Measurements from ENCODE around the gene IGSF23. TPM values are rescaled to one million over a fixed set of nuclear protein-coding genes. Genes with fewer than 3 reads are reported as not detected.

IGSF23 gene
- total and polyA plus RNA-seq, 4 donors: 0.47 to 11.4 (median 3.3) TPM

DNA sequence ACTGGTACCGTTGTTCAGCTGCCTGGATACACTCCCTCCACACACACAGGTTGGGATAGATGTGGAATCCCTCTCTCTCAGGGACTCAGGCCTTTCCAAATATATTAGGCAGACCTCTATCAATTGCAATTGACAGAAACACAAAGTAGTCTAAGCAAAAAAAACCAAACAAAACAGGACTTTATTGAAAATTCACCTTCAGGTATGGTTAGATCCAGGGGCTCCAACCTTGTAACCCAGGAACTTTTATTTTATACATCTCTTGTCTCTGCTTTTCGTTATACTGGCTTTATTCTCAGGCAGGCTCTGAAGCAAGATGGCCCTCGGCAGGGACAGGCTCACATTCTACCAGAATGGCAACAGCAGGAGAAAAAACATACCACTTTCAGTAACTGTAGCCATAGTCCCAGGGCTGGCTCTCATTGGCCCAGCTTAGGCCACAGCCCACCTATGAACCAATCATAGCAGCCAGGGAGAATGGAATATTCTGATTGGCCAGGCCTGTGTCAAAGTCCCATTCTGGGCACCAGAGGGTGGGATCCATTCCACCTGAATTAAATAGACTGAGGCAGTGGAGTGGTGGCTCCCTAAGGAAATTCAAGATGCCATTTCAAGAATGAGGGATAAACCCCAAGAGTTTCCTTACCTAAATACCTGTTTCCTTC lies 44.8 kb downstream of the IGSF23 start:
- Histone ChIP-seq H3K27ac (ENCODE audit: low read depth in 1 of 2, low read length in 2 of 2) (no peak overlapping the region), H3K9me3 (ENCODE audit: control insufficient read depth in 4 of 4, low read length in 3 of 4) (no peaks in the 10 kb centered on the region)
- DNase-seq (ENCODE audit: low spot score): no peak

More for the DNA sequence above, 44.8 kb downstream of the IGSF23 start:
- H3K4me3 ChIP-seq (ENCODE audit: low read depth in 1 of 3, low read length in 3 of 3): no peak overlapping the region
- TF ChIP-seq JUND (IDR thresholded peaks at IDR 0.05) (no peak), RAD21 (IDR thresholded peaks at IDR 0.05) (no peak), SP1 (IDR thresholded peaks at IDR 0.05) (no peak), HNF4G (IDR thresholded peaks at IDR 0.05) (no peak), EGR1 (IDR thresholded peaks at IDR 0.05; ENCODE audit: low read depth in 2 of 2) (no peak), NR2F2 (IDR thresholded peaks at IDR 0.05) (no peak), HNF4A (conservative IDR thresholded peaks at IDR 0.05) (no peak), FOXA1 (IDR thresholded peaks at IDR 0.05) (no peak), GABPA (IDR thresholded peaks at IDR 0.05 in 1 of 2, conservative IDR thresholded peaks at IDR 0.05 in 1 of 2) (no peak), YY1 (IDR thresholded peaks at IDR 0.05) (no peak)
- TF ChIP-seq, protein P1, sequence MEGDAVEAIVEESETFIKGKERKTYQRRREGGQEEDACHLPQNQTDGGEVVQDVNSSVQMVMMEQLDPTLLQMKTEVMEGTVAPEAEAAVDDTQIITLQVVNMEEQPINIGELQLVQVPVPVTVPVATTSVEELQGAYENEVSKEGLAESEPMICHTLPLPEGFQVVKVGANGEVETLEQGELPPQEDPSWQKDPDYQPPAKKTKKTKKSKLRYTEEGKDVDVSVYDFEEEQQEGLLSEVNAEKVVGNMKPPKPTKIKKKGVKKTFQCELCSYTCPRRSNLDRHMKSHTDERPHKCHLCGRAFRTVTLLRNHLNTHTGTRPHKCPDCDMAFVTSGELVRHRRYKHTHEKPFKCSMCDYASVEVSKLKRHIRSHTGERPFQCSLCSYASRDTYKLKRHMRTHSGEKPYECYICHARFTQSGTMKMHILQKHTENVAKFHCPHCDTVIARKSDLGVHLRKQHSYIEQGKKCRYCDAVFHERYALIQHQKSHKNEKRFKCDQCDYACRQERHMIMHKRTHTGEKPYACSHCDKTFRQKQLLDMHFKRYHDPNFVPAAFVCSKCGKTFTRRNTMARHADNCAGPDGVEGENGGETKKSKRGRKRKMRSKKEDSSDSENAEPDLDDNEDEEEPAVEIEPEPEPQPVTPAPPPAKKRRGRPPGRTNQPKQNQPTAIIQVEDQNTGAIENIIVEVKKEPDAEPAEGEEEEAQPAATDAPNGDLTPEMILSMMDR (IDR thresholded peaks at IDR 0.05; ENCODE audit: low read depth, low read length, missing input control): no peak
- TF ChIP-seq, protein P2, sequence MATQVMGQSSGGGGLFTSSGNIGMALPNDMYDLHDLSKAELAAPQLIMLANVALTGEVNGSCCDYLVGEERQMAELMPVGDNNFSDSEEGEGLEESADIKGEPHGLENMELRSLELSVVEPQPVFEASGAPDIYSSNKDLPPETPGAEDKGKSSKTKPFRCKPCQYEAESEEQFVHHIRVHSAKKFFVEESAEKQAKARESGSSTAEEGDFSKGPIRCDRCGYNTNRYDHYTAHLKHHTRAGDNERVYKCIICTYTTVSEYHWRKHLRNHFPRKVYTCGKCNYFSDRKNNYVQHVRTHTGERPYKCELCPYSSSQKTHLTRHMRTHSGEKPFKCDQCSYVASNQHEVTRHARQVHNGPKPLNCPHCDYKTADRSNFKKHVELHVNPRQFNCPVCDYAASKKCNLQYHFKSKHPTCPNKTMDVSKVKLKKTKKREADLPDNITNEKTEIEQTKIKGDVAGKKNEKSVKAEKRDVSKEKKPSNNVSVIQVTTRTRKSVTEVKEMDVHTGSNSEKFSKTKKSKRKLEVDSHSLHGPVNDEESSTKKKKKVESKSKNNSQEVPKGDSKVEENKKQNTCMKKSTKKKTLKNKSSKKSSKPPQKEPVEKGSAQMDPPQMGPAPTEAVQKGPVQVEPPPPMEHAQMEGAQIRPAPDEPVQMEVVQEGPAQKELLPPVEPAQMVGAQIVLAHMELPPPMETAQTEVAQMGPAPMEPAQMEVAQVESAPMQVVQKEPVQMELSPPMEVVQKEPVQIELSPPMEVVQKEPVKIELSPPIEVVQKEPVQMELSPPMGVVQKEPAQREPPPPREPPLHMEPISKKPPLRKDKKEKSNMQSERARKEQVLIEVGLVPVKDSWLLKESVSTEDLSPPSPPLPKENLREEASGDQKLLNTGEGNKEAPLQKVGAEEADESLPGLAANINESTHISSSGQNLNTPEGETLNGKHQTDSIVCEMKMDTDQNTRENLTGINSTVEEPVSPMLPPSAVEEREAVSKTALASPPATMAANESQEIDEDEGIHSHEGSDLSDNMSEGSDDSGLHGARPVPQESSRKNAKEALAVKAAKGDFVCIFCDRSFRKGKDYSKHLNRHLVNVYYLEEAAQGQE (IDR thresholded peaks at IDR 0.05): no peak
- TF ChIP-seq, protein P3, sequence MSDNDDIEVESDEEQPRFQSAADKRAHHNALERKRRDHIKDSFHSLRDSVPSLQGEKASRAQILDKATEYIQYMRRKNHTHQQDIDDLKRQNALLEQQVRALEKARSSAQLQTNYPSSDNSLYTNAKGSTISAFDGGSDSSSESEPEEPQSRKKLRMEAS (IDR thresholded peaks at IDR 0.05): no peak
- TF ChIP-seq, protein P4, sequence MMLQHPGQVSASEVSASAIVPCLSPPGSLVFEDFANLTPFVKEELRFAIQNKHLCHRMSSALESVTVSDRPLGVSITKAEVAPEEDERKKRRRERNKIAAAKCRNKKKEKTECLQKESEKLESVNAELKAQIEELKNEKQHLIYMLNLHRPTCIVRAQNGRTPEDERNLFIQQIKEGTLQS (IDR thresholded peaks at IDR 0.05): no peak
- TF ChIP-seq, protein P5, sequence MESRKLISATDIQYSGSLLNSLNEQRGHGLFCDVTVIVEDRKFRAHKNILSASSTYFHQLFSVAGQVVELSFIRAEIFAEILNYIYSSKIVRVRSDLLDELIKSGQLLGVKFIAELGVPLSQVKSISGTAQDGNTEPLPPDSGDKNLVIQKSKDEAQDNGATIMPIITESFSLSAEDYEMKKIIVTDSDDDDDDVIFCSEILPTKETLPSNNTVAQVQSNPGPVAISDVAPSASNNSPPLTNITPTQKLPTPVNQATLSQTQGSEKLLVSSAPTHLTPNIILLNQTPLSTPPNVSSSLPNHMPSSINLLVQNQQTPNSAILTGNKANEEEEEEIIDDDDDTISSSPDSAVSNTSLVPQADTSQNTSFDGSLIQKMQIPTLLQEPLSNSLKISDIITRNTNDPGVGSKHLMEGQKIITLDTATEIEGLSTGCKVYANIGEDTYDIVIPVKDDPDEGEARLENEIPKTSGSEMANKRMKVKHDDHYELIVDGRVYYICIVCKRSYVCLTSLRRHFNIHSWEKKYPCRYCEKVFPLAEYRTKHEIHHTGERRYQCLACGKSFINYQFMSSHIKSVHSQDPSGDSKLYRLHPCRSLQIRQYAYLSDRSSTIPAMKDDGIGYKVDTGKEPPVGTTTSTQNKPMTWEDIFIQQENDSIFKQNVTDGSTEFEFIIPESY (IDR thresholded peaks at IDR 0.05): no peak
- H3K27me3 ChIP-seq (ENCODE audit: control insufficient read depth in 4 of 4, insufficient read depth in 4 of 4, low read length in 3 of 4): no peaks in the 10 kb centered on the region
- WGBS: 96% methylated on average over 3 of the region's 3 CpGs
- peaks cover 2 to 12% (median 3%) of the 10 kb centered on the region in 4 donors for H3K4me1 ChIP-seq (ENCODE audit: control insufficient read depth in 4 of 4, insufficient read depth in 4 of 4, low read length in 3 of 4)
- H3K36me3 ChIP-seq (ENCODE audit: control insufficient read depth in 4 of 4, insufficient read depth in 3 of 4, low read depth in 1 of 4, low read length in 3 of 4): peaks cover 6 to 79% (median 50%) of the 10 kb centered on the region in 4 donors
- H3K9ac ChIP-seq (ENCODE audit: low read depth in 1 of 2, low read length in 2 of 2): no peak overlapping the region

Data from liver (tissue), 9 donors.